Tibial artery (tissue), 4 donors: ENCODE measurements around the gene TMEM171.

Experiments used
- DNase-seq, 2 donors: peaks; one replicate each; pipeline ENCODE4 v3.0.0-alpha.2; 2019
- H3K27ac ChIP-seq, 2 donors: fragments of 200-600 bp; sonication (generic) in 1 of 2; 1 replicate in 1 of 2; 2 replicates in 1 of 2; pipeline ENCODE4 v1.5.1; 2018 to 2019; ENCODE audit warnings: mild to moderate bottlenecking in 1 of 2
- H3K27me3 ChIP-seq, 2 donors: fragments of 200-600 bp; sonication (generic) in 1 of 2; one replicate each; pipeline versions ENCODE4 v1.5.1 to v1.6.0; 2016 to 2019
- H3K36me3 ChIP-seq, 3 donors: fragments of 200-600 bp; sonication (generic) in 2 of 3; one replicate each; pipeline ENCODE4 v1.5.1; 2016 to 2019; ENCODE audit warnings: mild to moderate bottlenecking in 2 of 3
- H3K4me1 ChIP-seq, 4 donors: fragments of 200-600 bp; sonication (generic) in 2 of 4; 1 replicate in 3 of 4; 2 replicates in 1 of 4; pipeline ENCODE4 v1.5.1; 2016 to 2019
- H3K4me3 ChIP-seq, 2 donors: fragments of 200-600 bp; sonication (generic) in 1 of 2; 1 replicate in 1 of 2; 2 replicates in 1 of 2; pipeline ENCODE4 v1.5.1; 2018 to 2019; ENCODE audit warnings: mild to moderate bottlenecking in 2 of 2
- H3K9me3 ChIP-seq, 3 donors: fragments of 200-600 bp; sonication (generic) in 1 of 3; one replicate each; pipeline ENCODE4 v1.5.1; 2016 to 2019
- intact Hi-C: fragments of 100-400 bp; cut with DNase I; formaldehyde crosslinking; loops from one replicate; pipeline ENCODE4 v1.15.0; 2023; ENCODE audit warnings: low total_unique reads
- TF ChIP-seq, protein P1 (sequence below), 2 experiments: fragments of 200-600 bp in 1 of 2; fragments of 450-650 bp in 1 of 2; IDR thresholded peaks; one replicate each; pipeline ENCODE4 v1.5.1; 2017 to 2019; ENCODE audit warnings: antibody characterized with exemption in 2 of 2, mild to moderate bottlenecking in 1 of 2, moderate library complexity in 1 of 2

The TMEM171 gene

DNA sequence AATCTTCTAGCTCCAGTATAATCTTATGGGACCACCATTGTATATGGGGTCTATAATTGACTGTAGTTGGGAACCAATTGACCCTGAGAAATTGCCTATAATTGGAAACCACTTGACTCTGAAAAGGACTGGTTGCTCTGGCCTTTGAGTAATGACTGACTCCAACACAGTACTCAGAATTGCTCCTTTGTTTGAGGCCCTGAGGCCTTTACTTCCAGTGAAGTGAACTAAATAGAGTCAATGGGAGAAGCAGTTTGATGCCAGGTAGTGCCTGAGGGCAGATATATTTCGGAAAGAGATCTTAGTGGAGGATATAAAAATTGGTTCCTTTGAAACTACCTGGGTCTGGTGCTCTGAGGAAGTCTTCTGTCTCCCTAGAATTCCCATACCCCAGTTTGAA lies 16.0 kb upstream of the TMEM171 start:
- Histone ChIP-seq H3K4me1 (no peaks in the 10 kb centered on the region), H3K9me3 (no peaks in the 10 kb centered on the region), H3K27ac (no peak overlapping the region), H3K4me3 (no peak overlapping the region), H3K36me3 (no peaks in the 10 kb centered on the region), H3K27me3 (no peaks in the 10 kb centered on the region)
- no peak for DNase-seq
- intact Hi-C loops, result no loop called here
- TF ChIP-seq, protein P1, sequence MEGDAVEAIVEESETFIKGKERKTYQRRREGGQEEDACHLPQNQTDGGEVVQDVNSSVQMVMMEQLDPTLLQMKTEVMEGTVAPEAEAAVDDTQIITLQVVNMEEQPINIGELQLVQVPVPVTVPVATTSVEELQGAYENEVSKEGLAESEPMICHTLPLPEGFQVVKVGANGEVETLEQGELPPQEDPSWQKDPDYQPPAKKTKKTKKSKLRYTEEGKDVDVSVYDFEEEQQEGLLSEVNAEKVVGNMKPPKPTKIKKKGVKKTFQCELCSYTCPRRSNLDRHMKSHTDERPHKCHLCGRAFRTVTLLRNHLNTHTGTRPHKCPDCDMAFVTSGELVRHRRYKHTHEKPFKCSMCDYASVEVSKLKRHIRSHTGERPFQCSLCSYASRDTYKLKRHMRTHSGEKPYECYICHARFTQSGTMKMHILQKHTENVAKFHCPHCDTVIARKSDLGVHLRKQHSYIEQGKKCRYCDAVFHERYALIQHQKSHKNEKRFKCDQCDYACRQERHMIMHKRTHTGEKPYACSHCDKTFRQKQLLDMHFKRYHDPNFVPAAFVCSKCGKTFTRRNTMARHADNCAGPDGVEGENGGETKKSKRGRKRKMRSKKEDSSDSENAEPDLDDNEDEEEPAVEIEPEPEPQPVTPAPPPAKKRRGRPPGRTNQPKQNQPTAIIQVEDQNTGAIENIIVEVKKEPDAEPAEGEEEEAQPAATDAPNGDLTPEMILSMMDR (IDR thresholded peaks at IDR 0.05), result no peak

DNA sequence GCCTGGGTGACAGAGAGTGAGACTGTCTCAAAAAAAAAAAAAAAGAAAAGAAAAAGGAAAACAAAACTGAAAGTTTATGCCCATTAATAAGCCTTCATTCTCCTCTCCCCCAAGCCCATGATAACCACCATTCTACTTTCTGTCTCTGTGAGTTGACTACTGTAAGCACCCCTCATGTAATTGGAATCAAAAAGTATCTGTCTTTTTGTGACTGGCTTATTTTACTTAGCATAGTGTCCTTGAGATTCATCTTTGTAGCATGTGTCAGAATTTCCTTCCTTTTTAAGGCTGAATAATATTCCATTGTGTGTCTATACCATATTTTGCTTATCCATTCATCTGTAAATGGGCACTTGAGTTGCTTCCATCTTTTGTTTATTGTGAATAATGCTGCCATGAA lies 14.0 kb upstream of the TMEM171 start:
- H3K27ac ChIP-seq, result no peak overlapping the region
- DNase-seq, result no peak
- H3K9me3 ChIP-seq, result no peaks in the 10 kb centered on the region
- intact Hi-C loops, result no loop called here
- H3K4me1 ChIP-seq, result no peaks in the 10 kb centered on the region
- H3K4me3 ChIP-seq, result no peak overlapping the region
- no peaks in the 10 kb centered on the region for H3K27me3 ChIP-seq
- TF ChIP-seq, protein P1 (IDR thresholded peaks at IDR 0.05), result no peak
- no peaks in the 10 kb centered on the region for H3K36me3 ChIP-seq

DNA sequence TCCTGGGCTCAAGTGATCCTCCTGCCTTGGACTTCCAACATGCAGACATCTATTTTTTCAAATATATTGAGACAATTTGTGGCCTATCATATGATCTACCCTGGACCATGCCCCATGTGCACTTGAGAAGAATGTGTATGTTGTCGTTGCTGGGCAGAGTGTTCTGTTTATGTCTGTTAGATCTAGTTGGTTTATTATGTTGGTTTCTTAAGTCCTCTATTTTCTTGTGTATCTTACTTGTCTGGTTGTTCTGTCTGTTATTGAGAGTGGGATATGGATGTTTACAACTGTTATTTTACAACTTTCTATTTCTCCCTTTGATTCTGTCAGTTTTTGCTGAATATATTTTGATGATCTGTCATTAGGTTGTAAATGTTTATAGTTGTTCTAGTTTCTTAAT lies 10.2 kb upstream of the TMEM171 start:
- TF ChIP-seq, protein P1 (IDR thresholded peaks at IDR 0.05), result no peak
- H3K4me3 ChIP-seq, result no peak overlapping the region
- H3K9me3 ChIP-seq, result no peaks in the 10 kb centered on the region
- H3K4me1 ChIP-seq, result no peaks in the 10 kb centered on the region
- H3K36me3 ChIP-seq, result no peaks in the 10 kb centered on the region
- H3K27ac ChIP-seq, result no peak overlapping the region
- intact Hi-C loops, result no loop called here
- no peaks in the 10 kb centered on the region for H3K27me3 ChIP-seq
- no peak for DNase-seq

DNA sequence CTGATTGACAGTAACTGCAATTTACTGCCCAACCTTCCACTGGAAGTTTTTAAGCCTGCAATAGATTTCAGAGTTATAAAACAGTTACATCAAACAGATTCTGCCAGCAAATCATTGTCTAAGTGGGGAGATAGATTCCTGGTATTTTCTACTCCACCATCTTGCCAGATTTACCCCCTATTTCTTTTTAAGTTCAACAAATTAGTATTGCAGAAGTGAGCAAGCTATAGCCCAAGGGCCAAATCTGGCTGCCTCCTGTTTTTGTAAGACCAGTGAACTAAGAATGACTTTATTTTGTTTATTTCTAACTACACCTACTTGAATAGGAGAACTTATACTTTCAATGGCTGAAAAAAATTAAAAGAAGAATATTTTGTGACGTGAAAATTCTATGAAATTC lies 8.8 kb upstream of the TMEM171 start:
- intact Hi-C loops, result no loop called here
- Histone ChIP-seq H3K4me1 (no peaks in the 10 kb centered on the region), H3K4me3 (no peak overlapping the region), H3K27me3 (no peaks in the 10 kb centered on the region), H3K36me3 (no peaks in the 10 kb centered on the region), H3K9me3 (no peaks in the 10 kb centered on the region), H3K27ac (no peak overlapping the region)
- TF ChIP-seq, protein P1 (IDR thresholded peaks at IDR 0.05), result no peak
- no peak for DNase-seq

DNA sequence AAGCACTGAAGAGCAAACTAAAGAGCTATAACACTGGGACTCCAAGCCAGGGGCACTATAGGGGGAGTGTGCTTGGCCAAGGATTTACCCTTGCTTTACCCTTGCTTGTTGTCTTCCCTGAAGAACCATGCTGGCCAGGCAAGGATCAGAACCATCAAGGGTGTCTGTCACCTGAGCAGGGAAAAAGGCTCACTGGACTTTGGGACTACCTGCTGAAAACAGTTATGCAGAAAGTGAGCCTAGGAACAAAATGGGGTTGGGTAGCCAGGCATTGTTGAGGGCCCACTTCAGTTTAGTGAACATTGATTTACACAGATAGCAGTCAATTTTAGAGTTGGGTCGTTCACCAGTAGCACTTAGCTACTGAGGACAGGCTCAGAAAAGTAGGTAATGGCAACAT lies 8.0 kb upstream of the TMEM171 start:
- TF ChIP-seq, protein P1 (IDR thresholded peaks at IDR 0.05), result no peak
- no peak overlapping the region for H3K27ac ChIP-seq
- no peak for DNase-seq
- intact Hi-C loops, result no loop called here
- H3K9me3 ChIP-seq, result no peaks in the 10 kb centered on the region
- no peaks in the 10 kb centered on the region for H3K36me3 ChIP-seq
- no peaks in the 10 kb centered on the region for H3K4me1 ChIP-seq
- H3K4me3 ChIP-seq, result no peak overlapping the region
- H3K27me3 ChIP-seq, result no peaks in the 10 kb centered on the region

DNA sequence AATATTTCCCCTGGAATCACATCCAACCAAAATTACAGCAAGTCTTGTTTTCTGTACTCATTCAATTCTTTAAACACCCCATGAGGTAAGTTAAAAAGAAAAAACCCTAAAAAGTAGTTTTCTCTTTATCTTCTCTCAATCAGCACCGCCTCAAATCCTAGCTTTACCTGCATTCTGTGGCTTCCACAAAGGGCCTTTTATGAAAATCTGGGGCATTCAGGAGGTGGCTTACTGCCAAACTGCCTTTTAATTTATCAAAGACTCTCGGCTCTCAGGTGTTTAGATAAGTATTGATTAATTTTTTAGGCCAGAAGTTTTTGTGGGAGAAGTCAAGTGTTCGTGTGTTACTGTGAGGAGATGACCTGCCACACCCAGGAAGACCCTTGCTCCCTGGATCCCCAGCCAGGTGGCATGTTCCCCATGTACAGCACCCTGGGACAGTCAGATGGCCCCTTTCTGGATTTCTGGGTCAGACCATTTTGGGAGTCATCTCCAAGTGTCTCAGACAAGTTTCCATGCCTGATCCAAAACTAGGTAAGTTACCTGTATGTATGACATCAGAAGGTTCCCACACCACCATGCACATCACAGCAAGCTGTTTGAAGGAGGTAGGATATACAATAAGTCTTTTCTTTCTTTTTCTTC lies 6.2 kb upstream of the TMEM171 start:
- no peaks in the 10 kb centered on the region for H3K36me3 ChIP-seq
- intact Hi-C loops, result no loop called here
- H3K27me3 ChIP-seq, result peaks cover 0 to under 1% of the 10 kb centered on the region in 2 donors
- no peak overlapping the region for H3K27ac ChIP-seq
- TF ChIP-seq, protein P1 (IDR thresholded peaks at IDR 0.05), result no peak
- no peaks in the 10 kb centered on the region for H3K9me3 ChIP-seq
- H3K4me3 ChIP-seq, result no peak overlapping the region
- no peaks in the 10 kb centered on the region for H3K4me1 ChIP-seq
- no peak for DNase-seq
